ENCODE data around the gene GIMAP2. TPM values are rescaled to one million over a fixed set of nuclear protein-coding genes. Genes with fewer than 3 reads are reported as not detected.

GIMAP2 gene
- total RNA-seq, 1 experiment from 2014 or later: 3.9 TPM

DNA sequence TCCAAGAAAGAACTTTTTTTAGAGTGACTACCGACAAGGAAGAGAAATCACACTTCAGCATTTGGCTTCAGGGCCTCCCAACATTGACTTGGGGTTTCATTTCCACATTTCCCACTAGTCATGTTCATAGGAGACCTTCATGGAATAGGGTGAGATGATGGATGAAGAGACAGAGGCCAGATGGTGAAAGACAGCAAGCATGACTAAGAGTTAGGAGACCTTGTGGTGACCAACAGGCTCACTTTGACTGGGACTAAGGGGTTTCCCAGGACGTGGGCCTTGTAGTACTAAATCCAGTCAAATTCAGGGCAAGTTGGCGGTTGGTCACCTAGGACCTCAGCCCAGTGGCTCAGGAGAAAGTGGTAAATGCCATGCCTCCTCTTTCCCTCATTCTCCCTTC, 48.7 kb downstream of the GIMAP2 start:
- Mint-ChIP-seq H3K4me3 (ENCODE audit: low read depth, unreplicated experiment) (no peak overlapping the region), H3K36me3 (ENCODE audit: insufficient read depth, unreplicated experiment) (no peaks in the 10 kb centered on the region), H3K9me3 (ENCODE audit: low read depth, unreplicated experiment) (no peaks in the 10 kb centered on the region), H3K27me3 (ENCODE audit: unreplicated experiment) (peaks cover 63% of the 10 kb centered on the region), H3K27ac (ENCODE audit: unreplicated experiment) (no peak overlapping the region), H3K4me1 (ENCODE audit: low read depth, unreplicated experiment) (no peaks in the 10 kb centered on the region)
- no peak for DNase-seq
- CTCF ChIA-PET: no interaction called here
- intact Hi-C loops (cut with micrococcal nuclease; ENCODE audit: unreplicated experiment): no loop called here
- TF ChIP-seq CTCF (IDR thresholded peaks at IDR 0.05; ENCODE audit: unreplicated experiment): no peak
- BruUV-seq (replicated peaks): no TSS peak

DNA sequence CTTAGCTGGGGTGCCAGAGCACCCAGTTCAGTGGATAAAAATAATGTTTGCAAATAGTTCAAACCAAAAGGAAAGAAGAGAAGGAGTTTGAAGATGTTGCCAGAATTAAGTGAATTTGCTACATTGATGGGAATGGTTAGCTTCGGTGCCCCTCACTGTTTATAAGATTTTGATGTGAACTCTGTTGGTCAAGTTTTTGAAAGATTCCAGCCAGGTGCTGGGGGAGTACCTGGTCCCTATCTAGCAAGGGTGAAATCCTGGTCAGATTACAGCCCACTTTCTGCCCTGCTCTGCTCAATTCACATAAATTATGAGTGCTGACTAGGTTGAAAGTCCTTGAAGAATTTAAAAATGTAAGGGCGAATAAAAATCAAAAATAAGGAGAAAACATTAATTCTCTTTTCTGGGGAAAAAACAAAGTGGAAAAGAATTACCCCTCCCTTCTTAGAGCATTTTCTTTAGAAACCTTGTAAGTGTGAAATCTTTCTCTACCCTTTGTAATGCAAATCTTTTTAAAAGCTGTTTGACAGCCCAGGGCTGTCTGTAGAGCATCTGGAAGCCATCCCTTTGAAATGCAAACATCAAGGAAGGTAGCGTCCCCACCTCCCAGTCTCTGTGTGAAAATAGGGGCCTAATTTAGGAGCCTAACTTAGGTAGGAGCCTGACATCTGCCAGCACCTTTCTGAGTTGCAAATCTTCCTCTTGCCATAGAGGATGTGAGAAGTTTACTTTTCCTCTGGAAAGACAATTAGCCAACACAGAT, 50.3 kb downstream of the GIMAP2 start:
- peaks cover 78% of the 10 kb centered on the region for H3K27me3 Mint-ChIP-seq (ENCODE audit: unreplicated experiment)
- no peaks in the 10 kb centered on the region for H3K4me1 Mint-ChIP-seq (ENCODE audit: low read depth, unreplicated experiment)
- H3K36me3 Mint-ChIP-seq (ENCODE audit: insufficient read depth, unreplicated experiment): no peaks in the 10 kb centered on the region
- CTCF ChIA-PET: no interaction called here
- no peaks in the 10 kb centered on the region for H3K9me3 Mint-ChIP-seq (ENCODE audit: low read depth, unreplicated experiment)
- H3K4me3 Mint-ChIP-seq (ENCODE audit: low read depth, unreplicated experiment): no peak overlapping the region
- intact Hi-C loops (cut with micrococcal nuclease; ENCODE audit: unreplicated experiment): no loop called here
- TF ChIP-seq CTCF (IDR thresholded peaks at IDR 0.05; ENCODE audit: unreplicated experiment): no peak
- no TSS peak for BruUV-seq (replicated peaks)
- DNase-seq: no peak
- H3K27ac Mint-ChIP-seq (ENCODE audit: unreplicated experiment): no peak overlapping the region

DNA sequence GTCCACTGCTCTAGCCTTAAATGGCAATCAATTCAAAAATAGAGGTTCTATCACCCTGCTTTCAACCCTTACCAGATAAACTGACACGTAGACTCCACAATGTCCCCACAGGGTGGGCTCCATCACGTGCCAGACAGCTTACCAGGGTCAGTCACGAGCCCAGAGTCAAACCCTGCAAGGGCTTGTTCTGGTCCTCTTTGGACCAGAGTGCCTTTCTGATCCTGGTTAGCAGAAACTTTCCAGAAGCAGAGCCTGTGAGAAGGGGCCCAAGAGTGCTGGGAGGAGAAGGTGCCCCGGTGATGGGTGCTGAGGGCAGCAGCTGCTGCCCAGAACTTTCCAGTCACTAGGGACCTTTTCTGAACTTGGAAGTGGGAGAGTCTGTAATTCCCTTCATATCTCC, 51.4 kb downstream of the GIMAP2 start:
- BruUV-seq (replicated peaks): no TSS peak
- no peaks in the 10 kb centered on the region for H3K9me3 Mint-ChIP-seq (ENCODE audit: low read depth, unreplicated experiment)
- no peak overlapping the region for H3K4me3 Mint-ChIP-seq (ENCODE audit: low read depth, unreplicated experiment)
- intact Hi-C loops (cut with micrococcal nuclease; ENCODE audit: unreplicated experiment): no loop called here
- no peaks in the 10 kb centered on the region for H3K36me3 Mint-ChIP-seq (ENCODE audit: insufficient read depth, unreplicated experiment)
- H3K4me1 Mint-ChIP-seq (ENCODE audit: low read depth, unreplicated experiment): no peaks in the 10 kb centered on the region
- CTCF ChIA-PET: no interaction called here
- no peak for TF ChIP-seq CTCF (IDR thresholded peaks at IDR 0.05; ENCODE audit: unreplicated experiment)
- no peak overlapping the region for H3K27ac Mint-ChIP-seq (ENCODE audit: unreplicated experiment)
- H3K27me3 Mint-ChIP-seq (ENCODE audit: unreplicated experiment): peaks cover 83% of the 10 kb centered on the region
- DNase-seq: no peak

- no peak for TF ChIP-seq CTCF (IDR thresholded peaks at IDR 0.05; ENCODE audit: unreplicated experiment)
- CTCF ChIA-PET: no interaction called here
- H3K27ac Mint-ChIP-seq (ENCODE audit: unreplicated experiment): no peak within 1 kb of the TSS
- H3K4me1 Mint-ChIP-seq (ENCODE audit: low read depth, unreplicated experiment): no peaks in the 10 kb centered on the region
- H3K4me3 Mint-ChIP-seq (ENCODE audit: low read depth, unreplicated experiment): no peak within 1 kb of the TSS
- no peaks in the 10 kb centered on the region for H3K36me3 Mint-ChIP-seq (ENCODE audit: insufficient read depth, unreplicated experiment)
- H3K27me3 Mint-ChIP-seq (ENCODE audit: unreplicated experiment): peaks cover 83% of the 10 kb centered on the region
- BruUV-seq (replicated peaks): no TSS peak
- intact Hi-C loops (cut with micrococcal nuclease; ENCODE audit: unreplicated experiment): no loop called here
- no peaks in the 10 kb centered on the region for H3K9me3 Mint-ChIP-seq (ENCODE audit: low read depth, unreplicated experiment)
- DNase-seq: no peak
These were observed 52.0 kb downstream of the GIMAP2 start, which contains the start of gene GIMAP5 for GRCh38 chr7:150737265-150738055. TSS of gene GIMAP5 (plus strand) at chr7:150737418. CDS start at chr7:150740885, 3,467 bp downstream.

Data from Calu3 (cell line).